Muscle layer of colon (tissue), 2 donors: ENCODE measurements around the gene YIF1B.

Source experiments
- H3K27ac ChIP-seq: one replicate; pipeline ENCODE4 v1.7.0; 2013; ENCODE audit warnings: low read depth, mild to moderate bottlenecking, low read length, moderate library complexity
- H3K27me3 ChIP-seq, 2 donors: one replicate each; pipeline ENCODE4 v1.7.0; 2013; ENCODE audit warnings: low read length in 2 of 2, mild to moderate bottlenecking in 2 of 2; ENCODE audit not compliant: insufficient read depth in 2 of 2, control insufficient read depth in 1 of 2
- H3K36me3 ChIP-seq: one replicate; pipeline ENCODE4 v1.7.0; 2013; ENCODE audit warnings: mild to moderate bottlenecking, low read length; ENCODE audit not compliant: insufficient read depth
- H3K4me1 ChIP-seq: one replicate; pipeline ENCODE4 v1.7.0; 2013; ENCODE audit warnings: mild to moderate bottlenecking, low read length; ENCODE audit not compliant: insufficient read depth
- H3K4me3 ChIP-seq, 2 donors: one replicate each; pipeline ENCODE4 v1.7.0; 2013; ENCODE audit warnings: low read length in 2 of 2, low read depth in 1 of 2, mild to moderate bottlenecking in 1 of 2, moderate library complexity in 1 of 2
- H3K9ac ChIP-seq: one replicate; pipeline ENCODE4 v1.7.0; 2013; ENCODE audit warnings: low read length
- H3K9me3 ChIP-seq: one replicate; pipeline ENCODE4 v1.7.0; 2013; ENCODE audit warnings: mild to moderate bottlenecking, low read length
- donor health status: abdominal sarcoma.
- donor health status: Adenocarcinoma of cecum.

The YIF1B gene

GRCh38 chr19:38294090-38294489 is 21.7 kb downstream of the YIF1B start:
- no peaks in the 10 kb centered on the region for H3K9me3 ChIP-seq
- H3K4me3 ChIP-seq = no peak overlapping the region
- no peak overlapping the region for H3K9ac ChIP-seq
- no peaks in the 10 kb centered on the region for H3K36me3 ChIP-seq
- no peak overlapping the region for H3K27ac ChIP-seq
- peaks cover 7% of the 10 kb centered on the region for H3K4me1 ChIP-seq
- H3K27me3 ChIP-seq = no peaks in the 10 kb centered on the region

GRCh38 chr19:38293281-38293680 is 22.5 kb downstream of the YIF1B start:
- Histone ChIP-seq H3K36me3 (no peaks in the 10 kb centered on the region), H3K9me3 (no peaks in the 10 kb centered on the region), H3K27ac (no peak overlapping the region)

GRCh38 chr19:38291855-38292254 is 23.9 kb downstream of the YIF1B start:
- Histone ChIP-seq H3K9ac (no peak overlapping the region), H3K27me3 (no peaks in the 10 kb centered on the region), H3K27ac (no peak overlapping the region), H3K4me3 (no peak overlapping the region), H3K9me3 (no peaks in the 10 kb centered on the region), H3K4me1 (peaks cover 7% of the 10 kb centered on the region), H3K36me3 (no peaks in the 10 kb centered on the region)

More at GRCh38 chr19:38293281-38293680, 22.5 kb downstream of the YIF1B start:
- H3K9ac ChIP-seq = no peak overlapping the region
- no peak overlapping the region for H3K4me3 ChIP-seq
- peaks cover 7% of the 10 kb centered on the region for H3K4me1 ChIP-seq
- no peaks in the 10 kb centered on the region for H3K27me3 ChIP-seq

- no peaks in the 10 kb centered on the region for H3K27me3 ChIP-seq
- H3K27ac ChIP-seq = peak overlapping the region; percentile 32
- peaks cover 7% of the 10 kb centered on the region for H3K4me1 ChIP-seq
- H3K9me3 ChIP-seq = no peaks in the 10 kb centered on the region
- H3K9ac ChIP-seq = no peak overlapping the region
- H3K36me3 ChIP-seq = no peaks in the 10 kb centered on the region
- no peak overlapping the region for H3K4me3 ChIP-seq
Observed at GRCh38 chr19:38290631-38291147, 25.1 kb downstream of the YIF1B start.

- H3K4me1 ChIP-seq = peaks cover 7% of the 10 kb centered on the region
- H3K36me3 ChIP-seq = no peaks in the 10 kb centered on the region
- H3K4me3 ChIP-seq = no peak overlapping the region
- no peak overlapping the region for H3K27ac ChIP-seq
- no peaks in the 10 kb centered on the region for H3K27me3 ChIP-seq
- H3K9me3 ChIP-seq = no peaks in the 10 kb centered on the region
- no peak overlapping the region for H3K9ac ChIP-seq
Observed at GRCh38 chr19:38289955-38290354, 25.8 kb downstream of the YIF1B start.

GRCh38 chr19:38288123-38288855 is 27.5 kb downstream of the YIF1B start:
- H3K27me3 ChIP-seq = no peaks in the 10 kb centered on the region
- no peaks in the 10 kb centered on the region for H3K36me3 ChIP-seq
- no peak overlapping the region for H3K4me3 ChIP-seq
- H3K4me1 ChIP-seq = peaks cover 7% of the 10 kb centered on the region
- H3K9ac ChIP-seq = no peak overlapping the region
- no peaks in the 10 kb centered on the region for H3K9me3 ChIP-seq
- H3K27ac ChIP-seq = no peak overlapping the region

- H3K4me1 ChIP-seq = peaks cover 7% of the 10 kb centered on the region
- no peaks in the 10 kb centered on the region for H3K27me3 ChIP-seq
- H3K36me3 ChIP-seq = no peaks in the 10 kb centered on the region
- no peak overlapping the region for H3K9ac ChIP-seq
- no peak overlapping the region for H3K4me3 ChIP-seq
- no peaks in the 10 kb centered on the region for H3K9me3 ChIP-seq
- H3K27ac ChIP-seq = no peak overlapping the region
Observed at GRCh38 chr19:38287604-38288003, 28.1 kb downstream of the YIF1B start.

- peaks cover 7% of the 10 kb centered on the region for H3K4me1 ChIP-seq
- H3K4me3 ChIP-seq = no peak overlapping the region
- no peaks in the 10 kb centered on the region for H3K36me3 ChIP-seq
- H3K9ac ChIP-seq = no peak overlapping the region
- no peaks in the 10 kb centered on the region for H3K27me3 ChIP-seq
- H3K9me3 ChIP-seq = no peaks in the 10 kb centered on the region
- no peak overlapping the region for H3K27ac ChIP-seq
Observed at GRCh38 chr19:38285567-38285966, 30.2 kb downstream of the YIF1B start.

GRCh38 chr19:38284422-38284821 is 31.3 kb downstream of the YIF1B start:
- H3K9ac ChIP-seq = no peak overlapping the region
- no peaks in the 10 kb centered on the region for H3K4me1 ChIP-seq
- H3K27me3 ChIP-seq = no peaks in the 10 kb centered on the region
- H3K4me3 ChIP-seq = no peak overlapping the region
- no peaks in the 10 kb centered on the region for H3K36me3 ChIP-seq
- no peak overlapping the region for H3K27ac ChIP-seq
- H3K9me3 ChIP-seq = no peaks in the 10 kb centered on the region

GRCh38 chr19:38283271-38283670 is 32.5 kb downstream of the YIF1B start:
- Histone ChIP-seq H3K27me3 (no peaks in the 10 kb centered on the region), H3K27ac (peak overlapping the region; percentile 6), H3K9me3 (no peaks in the 10 kb centered on the region), H3K4me1 (peaks cover 7% of the 10 kb centered on the region), H3K36me3 (no peaks in the 10 kb centered on the region), H3K9ac (no peak overlapping the region), H3K4me3 (no peak overlapping the region)

GRCh38 chr19:38281811-38282566 is 33.8 kb downstream of the YIF1B start:
- Histone ChIP-seq H3K36me3 (no peaks in the 10 kb centered on the region), H3K4me1 (peaks cover 19% of the 10 kb centered on the region), H3K27me3 (no peaks in the 10 kb centered on the region), H3K9me3 (no peaks in the 10 kb centered on the region), H3K27ac (no peak overlapping the region), H3K4me3 (no peak overlapping the region), H3K9ac (no peak overlapping the region)
